NT2/D1 (cell line): ENCODE results near the gene LRTM1.

Experiments used
- DNase-seq: peaks from one replicate; pipeline ENCODE4 v3.0.0-alpha.2; 2011; ENCODE audit warnings: low read depth, low spot score
- H3K27me3 ChIP-seq: 2 replicates; pipeline ENCODE4 v1.6.0; 2011; ENCODE audit warnings: mild to moderate bottlenecking; ENCODE audit not compliant: insufficient read length, insufficient read depth
- H3K36me3 ChIP-seq: 2 replicates; pipeline ENCODE4 v1.6.1; 2011; ENCODE audit warnings: mild to moderate bottlenecking, low read length, mixed read lengths; ENCODE audit not compliant: insufficient read depth, insufficient read length
- H3K4me1 ChIP-seq: 2 replicates; pipeline ENCODE4 v1.5.1; 2011; ENCODE audit not compliant: insufficient read depth, insufficient read length
- H3K4me3 ChIP-seq: 2 replicates; pipeline ENCODE4 v1.5.1; 2011; ENCODE audit warnings: low read depth; ENCODE audit not compliant: insufficient read length
- H3K9ac ChIP-seq: 2 replicates; pipeline ENCODE4 v1.6.0; 2011; ENCODE audit warnings: low read depth; ENCODE audit not compliant: insufficient read length
- H3K9me3 ChIP-seq: 2 replicates; pipeline ENCODE4 v1.5.1; 2011; ENCODE audit warnings: mild to moderate bottlenecking, low read length; ENCODE audit not compliant: insufficient read depth
- SUZ12 ChIP-seq: IDR thresholded peaks from 2 replicates; pipeline ENCODE4 v1.6.1; 2011; ENCODE audit not compliant: insufficient read length, insufficient read depth; ENCODE audit errors: extremely low read depth
- YY1 ChIP-seq: IDR thresholded peaks from 2 replicates; pipeline ENCODE4 v1.6.1; 2011; ENCODE audit not compliant: insufficient read length, insufficient read depth
- ZNF274 ChIP-seq: IDR thresholded peaks from 2 replicates; pipeline ENCODE4 v1.6.1; 2011; ENCODE audit warnings: mild to moderate bottlenecking, low read depth, low read length

The LRTM1 gene

GRCh38 chr3:54873059-54874010 is 54.5 kb downstream of the LRTM1 start:
- Histone ChIP-seq H3K27me3 (no peaks in the 10 kb centered on the region), H3K4me3 (no peak overlapping the region), H3K9ac (no peak overlapping the region), H3K9me3 (no peaks in the 10 kb centered on the region), H3K4me1 (peaks cover 4% of the 10 kb centered on the region), H3K36me3 (peaks cover 3% of the 10 kb centered on the region)
- TF ChIP-seq YY1 (no peak), SUZ12 (no peak), ZNF274 (no peak)
- peak; percentile 33 for DNase-seq

GRCh38 chr3:54871867-54872266 is 56.0 kb downstream of the LRTM1 start:
- no peaks in the 10 kb centered on the region for H3K27me3 ChIP-seq
- H3K9me3 ChIP-seq = no peaks in the 10 kb centered on the region
- peaks cover 4% of the 10 kb centered on the region for H3K4me1 ChIP-seq
- no peak overlapping the region for H3K4me3 ChIP-seq
- TF ChIP-seq YY1 (no peak), ZNF274 (no peak), SUZ12 (no peak)
- no peak overlapping the region for H3K9ac ChIP-seq
- DNase-seq = no peak
- peaks cover 3% of the 10 kb centered on the region for H3K36me3 ChIP-seq

DNA sequence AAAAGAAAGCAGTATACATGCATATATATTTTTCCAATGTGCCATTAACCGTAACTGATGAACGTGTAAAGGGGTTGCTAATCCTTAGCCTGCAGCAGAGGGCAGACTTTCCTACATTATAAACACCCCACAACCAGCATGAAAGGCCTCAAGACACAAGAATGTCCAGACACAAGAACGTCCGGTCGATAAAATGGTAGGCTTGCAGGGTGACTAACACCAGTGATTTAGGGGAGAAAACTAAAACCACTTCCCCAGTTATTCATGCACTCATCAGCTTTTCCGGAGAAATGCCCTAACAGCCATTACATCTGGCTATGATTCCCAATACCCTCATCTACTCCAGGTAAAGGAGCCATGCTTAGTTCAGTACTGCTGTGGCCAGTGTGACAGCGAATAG is 57.4 kb downstream of the LRTM1 start:
- no peaks in the 10 kb centered on the region for H3K9me3 ChIP-seq
- no peak overlapping the region for H3K9ac ChIP-seq
- H3K36me3 ChIP-seq = peaks cover 3% of the 10 kb centered on the region
- no peak for DNase-seq
- no peaks in the 10 kb centered on the region for H3K27me3 ChIP-seq
- TF ChIP-seq YY1 (no peak), SUZ12 (no peak), ZNF274 (no peak)
- peaks cover 4% of the 10 kb centered on the region for H3K4me1 ChIP-seq
- no peak overlapping the region for H3K4me3 ChIP-seq
